GM12878 (cell line): ENCODE results near the gene CASP5. TPM values are rescaled to one million over a fixed set of nuclear protein-coding genes. Genes with fewer than 3 reads are reported as not detected.

Source experiments
- ATAC-seq: fragments of 200-7000 bp; cut with Tn5 transposase; 3 replicates; pipeline ENCODE4 v1.9.1; 2020; ENCODE audit warnings: mild to moderate bottlenecking, moderate library complexity
- BruUV-seq: library from RNA; stranded (reverse); fragments of 400-500 nt; replicated peaks from 2 replicates; lab custom pipeline; 2021; lab: Mats Ljungman, UMichigan
- CTCF ChIA-PET: fragments of 300-600 bp; sonication (Branson Sonifier 250); formaldehyde crosslinking; extraction: SDS; loops from one replicate; lab custom pipeline; 2021; ENCODE audit warnings: inconsistent platforms; lab: Yijun Ruan, JAX
- POLR2A ChIA-PET: fragments of 350-600 bp; formaldehyde crosslinking; extraction: SDS; loops from one replicate; lab custom pipeline; 2021; ENCODE audit warnings: inconsistent platforms; lab: Charles Lee
- RAD21 ChIA-PET: fragments of 300-600 bp; sonication (Branson Sonifier 250); formaldehyde crosslinking; loops from one replicate; lab custom pipeline; 2023; ENCODE audit warnings: antibody characterized with exemption; ENCODE audit not compliant: unreplicated experiment; lab: Charles Lee
- SMC1A ChIA-PET: fragments of 300-600 bp; sonication (Branson Sonifier 250); formaldehyde crosslinking; loops from one replicate; lab custom pipeline; 2023; ENCODE audit not compliant: unreplicated experiment, uncharacterized antibody; lab: Charles Lee
- DNase-seq: peaks from one replicate; pipeline ENCODE4 v3.0.0-alpha.2; 2011; ENCODE audit warnings: low read depth, low spot score
- FAIRE-seq: peaks from 3 replicates; lab custom pipeline; 2011; peaks lifted over from hg19 to GRCh38; lab: Jason Lieb, UNC
- H2AFZ ChIP-seq: 2 replicates; pipeline ENCODE4 v1.6.0; 2011; ENCODE audit warnings: low read depth, low read length, control low read depth; ENCODE audit not compliant: control insufficient read depth
- H3K27ac ChIP-seq: 2 replicates; pipeline ENCODE4 v1.5.1; 2011; ENCODE audit warnings: control low read depth; ENCODE audit not compliant: control insufficient read depth, insufficient read depth
- H3K27me3 ChIP-seq, 2 experiments: replicated peaks in 1 of 2; 2 replicates each; pipeline versions ENCODE4 v1.6.0 to v1.6.1; 2011; ENCODE audit warnings: low read length in 1 of 2; ENCODE audit not compliant: control insufficient read depth in 2 of 2, insufficient read depth in 2 of 2
- H3K36me3 ChIP-seq, 2 experiments: 2 replicates each; pipeline ENCODE4 v1.5.1; 2011; ENCODE audit warnings: low read length in 1 of 2; ENCODE audit not compliant: control insufficient read depth in 2 of 2, insufficient read depth in 2 of 2
- H3K4me1 ChIP-seq: 2 replicates; pipeline ENCODE4 v1.6.1; 2011; ENCODE audit warnings: mild to moderate bottlenecking, low read length, moderate library complexity, mixed read lengths; ENCODE audit not compliant: control insufficient read depth, insufficient read depth
- H3K4me2 ChIP-seq: 2 replicates; pipeline ENCODE4 v1.6.0; 2011; ENCODE audit warnings: control low read depth; ENCODE audit not compliant: control insufficient read depth, insufficient read depth
- H3K4me3 ChIP-seq: fragments of 200-600 bp; sonication (generic); 2 replicates; pipeline ENCODE4 v1.5.1; 2016
- H3K79me2 ChIP-seq: 2 replicates; pipeline ENCODE4 v1.6.0; 2011; ENCODE audit warnings: low read length; ENCODE audit not compliant: control insufficient read depth, insufficient read depth
- H3K9ac ChIP-seq: 2 replicates; pipeline ENCODE4 v1.8.0; 2011; ENCODE audit warnings: low read length, control low read depth, mixed read lengths; ENCODE audit not compliant: control insufficient read depth, insufficient read depth
- H3K9me3 ChIP-seq: replicated peaks from 3 replicates; pipeline ENCODE4 v1.5.1; 2011; ENCODE audit warnings: mild to moderate bottlenecking, low read length; ENCODE audit not compliant: control insufficient read depth, insufficient read depth
- H4K20me1 ChIP-seq: 2 replicates; pipeline ENCODE4 v1.6.0; 2011; ENCODE audit not compliant: control insufficient read depth, insufficient read depth
- BHLHE40 ChIP-seq, 2 experiments: fragments of 450-650 bp in 1 of 2; IDR thresholded peaks; 2 replicates each; pipeline ENCODE4 v1.6.1; 2011 to 2017; ENCODE audit warnings: low read depth in 2 of 2, borderline replicate concordance in 1 of 2, improper control_type of control experiment in 1 of 2, low read length in 1 of 2, mild to moderate bottlenecking in 1 of 2
- BMI1 ChIP-seq: fragments of 450-650 bp; IDR thresholded peaks from 2 replicates; pipeline ENCODE4 v1.6.1; 2016; ENCODE audit warnings: mild to moderate bottlenecking, moderate library complexity, borderline replicate concordance
- CBX5 ChIP-seq: sonication (generic); IDR thresholded peaks from 2 replicates; pipeline ENCODE4 v1.6.1; 2016; ENCODE audit warnings: low read depth, moderate library complexity, mild to moderate bottlenecking, inconsistent platforms
- EED ChIP-seq: sonication (generic); IDR thresholded peaks from 2 replicates; pipeline ENCODE4 v1.6.1; 2016; ENCODE audit warnings: antibody characterized with exemption, low read depth
- ETV6 ChIP-seq, 2 experiments: fragments of 450-650 bp in 1 of 2; IDR thresholded peaks in 1 of 2; conservative IDR thresholded peaks in 1 of 2; 2 replicates each; pipeline ENCODE4 v1.6.1; 2014; ENCODE audit warnings: antibody characterized with exemption in 1 of 2, borderline replicate concordance in 1 of 2, low read depth in 1 of 2, mild to moderate bottlenecking in 1 of 2, moderate library complexity in 1 of 2
- GABPA ChIP-seq: IDR thresholded peaks from 2 replicates; pipeline ENCODE4 v1.6.1; 2014; ENCODE audit warnings: antibody characterized with exemption, low read depth, mild to moderate bottlenecking, inconsistent platforms
- IKZF1 ChIP-seq: fragments of 450-650 bp; conservative IDR thresholded peaks from 2 replicates; pipeline ENCODE4 v1.6.1; 2017; ENCODE audit warnings: antibody characterized with exemption, mild to moderate bottlenecking
- IKZF2 ChIP-seq, 2 experiments: fragments of 450-650 bp; IDR thresholded peaks; 2 replicates each; pipeline ENCODE4 v1.6.1; 2017; ENCODE audit warnings: mild to moderate bottlenecking in 2 of 2, moderate library complexity in 2 of 2
- IRF3 ChIP-seq: fragments of 450-650 bp; IDR thresholded peaks from 2 replicates; pipeline ENCODE4 v1.6.1; 2014; ENCODE audit warnings: mild to moderate bottlenecking
- JUNB ChIP-seq: IDR thresholded peaks from 2 replicates; pipeline ENCODE4 v1.6.1; 2016; ENCODE audit warnings: antibody characterized with exemption, mild to moderate bottlenecking
- NFIC ChIP-seq: IDR thresholded peaks from 2 replicates; pipeline ENCODE4 v1.6.1; 2012; ENCODE audit warnings: low read depth, mild to moderate bottlenecking, inconsistent platforms, low read length, moderate library complexity
- PML ChIP-seq: IDR thresholded peaks from 2 replicates; pipeline ENCODE4 v1.6.1; 2012; ENCODE audit warnings: low read length, inconsistent platforms
- POLR2A ChIP-seq: IDR thresholded peaks from 2 replicates; pipeline ENCODE4 v1.6.1; 2011; ENCODE audit warnings: low read depth, mild to moderate bottlenecking, low read length
- RBBP5 ChIP-seq: fragments of 200-600 bp; sonication (generic); conservative IDR thresholded peaks from 2 replicates; pipeline ENCODE4 v1.6.1; 2016
- RELB ChIP-seq: fragments of 450-650 bp; IDR thresholded peaks from 2 replicates; pipeline ENCODE4 v1.6.1; 2017; ENCODE audit warnings: low read depth, mild to moderate bottlenecking, moderate library complexity
- SPI1 ChIP-seq: IDR thresholded peaks from 2 replicates; pipeline ENCODE4 v1.6.1; 2011; ENCODE audit warnings: low read depth, mild to moderate bottlenecking, low read length, moderate library complexity, borderline replicate concordance; ENCODE audit not compliant: insufficient read depth
- SREBF1 ChIP-seq: IDR thresholded peaks from 2 replicates; pipeline ENCODE4 v1.6.1; 2012; ENCODE audit warnings: mild to moderate bottlenecking, low read length
- STAT1 ChIP-seq: fragments of 450-650 bp; conservative IDR thresholded peaks from 2 replicates; pipeline ENCODE4 v1.6.1; 2014; ENCODE audit warnings: antibody characterized with exemption, mild to moderate bottlenecking
- ZBTB11 ChIP-seq: fragments of 450-650 bp; formaldehyde crosslinking; IDR thresholded peaks from 2 replicates; pipeline ENCODE4 v1.5.0; 2022; ENCODE audit warnings: mild to moderate bottlenecking, missing genetic modification characterization
- WGBS: methylation state at CpG from one replicate; pipeline ENCODE4 v1.1.6; 2016; ENCODE audit warnings: low lambda C conversion rate; ENCODE audit not compliant: insufficient replicate concordance, insufficient coverage; ENCODE audit errors: missing lambda C conversion rate; 5-methylcytosine and 5-hydroxymethylcytosine counted together
- in situ Hi-C: fragments of 300-500 bp; cut with MboI; formaldehyde crosslinking; loops from 9 replicates; pipeline ENCODE4 v1.14.3; 2018; ENCODE audit warnings: mixed read lengths
- intact Hi-C: fragments of 100-400 bp; cut with micrococcal nuclease; formaldehyde crosslinking; loops from one replicate; pipeline ENCODE4 v1.14.2; 2022; ENCODE audit not compliant: unreplicated experiment
- polyA plus RNA-seq, 11 experiments: library from polyadenylated mRNA; depleted of rRNA in 4 of 11; unstranded in 6 of 11; stranded (reverse) in 5 of 11; fragments of >200 nt; fragmentation: Nextera tagmentation in 4 of 11; fragmentation: Illumina TruSeq in 1 of 11; extraction: Ambion mirVana in 4 of 11; extraction: Trizol in 1 of 11; gene quantifications; 1 replicate in 1 of 11; 2 replicates in 10 of 11; pipeline versions ENCODE4 v1.2.1 to v1.2.3, GENCODE V29; 2011 to 2016; ENCODE audit warnings: inconsistent platforms in 2 of 11, missing spikeins in 2 of 11, low read depth in 1 of 11
- total RNA-seq, 4 experiments: library from RNA; depleted of rRNA in 3 of 4; stranded (reverse); fragments of >200 nt in 3 of 4; fragmentation: Illumina TruSeq in 1 of 4; extraction: Trizol in 1 of 4; gene quantifications; 2 replicates each; pipeline versions ENCODE4 v1.2.1 to v1.2.3, GENCODE V29; 2013 to 2021

The CASP5 gene
- total and polyA plus RNA-seq, 10 of the 15 experiments (the other 5 are each of a cell fraction or from before 2014, with no cell fraction given), result not detected

- Histone ChIP-seq H3K9ac (peak within 1 kb of the TSS; percentile 67), H4K20me1 (no peaks in the 10 kb centered on the region), H3K36me3 (no peaks in the 10 kb centered on the region), H3K27me3 (no peaks in the 10 kb centered on the region), H3K9me3 (no peaks in the 10 kb centered on the region; the same call in 2 of the 3 replicates), H3K4me3 (peak within 1 kb of the TSS; percentile 67), H2AFZ (peak within 1 kb of the TSS; percentile 98), H3K27ac (peak within 1 kb of the TSS; percentile 84), H3K4me2 (peak within 1 kb of the TSS; percentile 68), H3K4me1 (peaks cover 4% of the 10 kb centered on the region), H3K79me2 (peaks cover 4% of the 10 kb centered on the region)
- SMC1A ChIA-PET, result interaction anchor here (1.3 to 6.4 kb wide), 4 partner anchors 16 to 32 kb away, joined by 3 to 28 read pairs (median 6); no protein-coding TSS in a partner anchor
- POLR2A ChIA-PET, result no interaction called here
- 1% methylated on average over 4 of the region's 4 CpGs for WGBS
- ATAC-seq (peak; percentile 87), FAIRE-seq (peak; percentile 49), DNase-seq (peak; percentile 32)
- intact Hi-C loops (no loop called here), in situ Hi-C loops (no loop called here)
- RAD21 ChIA-PET, result no interaction called here
- BruUV-seq, result no TSS peak
- CTCF ChIA-PET, result interaction anchor here (0.7 to 3.3 kb wide), 3 partner anchors 19 to 624 kb away, joined by 3 to 15 read pairs (median 4); no protein-coding TSS in a partner anchor
- TF ChIP-seq NFIC, result 0 out of 2 replicates have a peak, but pooled peaks have one; percentile 59
- 0 out of 4 replicates have a peak, but pooled peaks of 1 of the 2 experiments have one; percentile 9 for TF ChIP-seq BHLHE40 (IDR thresholded peaks at IDR 0.05; ENCODE audit: borderline replicate concordance in 1 of 2, low read depth in 2 of 2, low read length in 1 of 2)
- TF ChIP-seq ZBTB11, result no peak
- 0 out of 2 replicates have a peak, but pooled peaks have one; percentile 4 for TF ChIP-seq BMI1
- TF ChIP-seq IKZF2 (IDR thresholded peaks at IDR 0.05), result peak; percentile 69 to 77
- TF ChIP-seq CBX5, result no peak
- no peak for TF ChIP-seq IRF3
- 0 out of 2 replicates have a peak, but pooled peaks have one; percentile 53 for TF ChIP-seq GABPA
- TF ChIP-seq POLR2A, result peak; percentile 37; the same call in 1 of the 2 replicates
- TF ChIP-seq IKZF1, result peak; percentile 75
- TF ChIP-seq EED, result peak; percentile 42; the same call in 1 of the 2 replicates
- peak; percentile 55; the same call in 1 of the 2 replicates for TF ChIP-seq SPI1
- peak; percentile 40; the same call in 1 of the 2 replicates for TF ChIP-seq JUNB
- TF ChIP-seq RELB, result 0 out of 2 replicates have a peak, but pooled peaks have one; percentile 21
- no peak for TF ChIP-seq SREBF1
- TF ChIP-seq STAT1, result no peak
- TF ChIP-seq ETV6 (conservative IDR thresholded peaks at IDR 0.05 in 1 of 2, IDR thresholded peaks at IDR 0.05 in 1 of 2; ENCODE audit: borderline replicate concordance in 1 of 2, low read depth in 1 of 2), result peak in 1 of 2 experiments; percentile 54; a peak in 1 of 4 replicates
- peak; percentile 46; the same call in 1 of the 2 replicates for TF ChIP-seq PML
- TF ChIP-seq RBBP5, result no peak
Measured at GRCh38 chr11:104968355-104968855, 54.6 kb downstream of the CASP5 start, which contains the start of gene CASP4. Gene CASP4, minus strand, starts transcription at chr11:104968574. Its CDS starts 49 bp downstream, at chr11:104968525.
